NOMO-1 treated with DMSO at 0.1 percent for 48 hours (cell line): ENCODE measurements around the gene PAQR5.
"Not testable (repeated sequence)": the region's sequence is repeated elsewhere in the genome, so short reads cannot be mapped to it uniquely, and the experiment has no call there.

Experiments used
- DNase-seq: peaks from one replicate; lab custom pipeline; 2025; ENCODE audit not compliant: unreplicated experiment; lab: John Stamatoyannopoulos, UW

Gene PAQR5

DNA sequence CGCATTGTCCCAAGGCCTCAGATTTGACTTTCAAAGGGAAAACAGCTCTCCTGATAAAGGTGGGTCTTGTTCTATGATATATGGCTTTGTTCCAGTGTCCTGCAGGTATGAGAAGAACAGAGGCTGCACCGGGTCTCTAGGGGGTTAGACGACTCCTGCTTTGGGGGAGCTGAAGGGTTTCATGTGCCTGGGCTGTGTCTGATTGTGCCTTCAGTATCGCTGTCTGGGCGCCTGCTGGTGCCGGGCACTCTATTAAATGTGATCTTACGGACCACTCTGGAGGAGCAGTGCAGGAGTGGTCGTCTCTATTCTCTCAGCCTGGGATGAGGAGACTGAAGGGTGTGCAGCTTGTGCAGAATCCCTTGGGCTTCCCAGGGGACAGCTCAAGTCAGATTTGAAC, 16.0 kb downstream of the PAQR5 start:
- DNase-seq, result no peak

DNA sequence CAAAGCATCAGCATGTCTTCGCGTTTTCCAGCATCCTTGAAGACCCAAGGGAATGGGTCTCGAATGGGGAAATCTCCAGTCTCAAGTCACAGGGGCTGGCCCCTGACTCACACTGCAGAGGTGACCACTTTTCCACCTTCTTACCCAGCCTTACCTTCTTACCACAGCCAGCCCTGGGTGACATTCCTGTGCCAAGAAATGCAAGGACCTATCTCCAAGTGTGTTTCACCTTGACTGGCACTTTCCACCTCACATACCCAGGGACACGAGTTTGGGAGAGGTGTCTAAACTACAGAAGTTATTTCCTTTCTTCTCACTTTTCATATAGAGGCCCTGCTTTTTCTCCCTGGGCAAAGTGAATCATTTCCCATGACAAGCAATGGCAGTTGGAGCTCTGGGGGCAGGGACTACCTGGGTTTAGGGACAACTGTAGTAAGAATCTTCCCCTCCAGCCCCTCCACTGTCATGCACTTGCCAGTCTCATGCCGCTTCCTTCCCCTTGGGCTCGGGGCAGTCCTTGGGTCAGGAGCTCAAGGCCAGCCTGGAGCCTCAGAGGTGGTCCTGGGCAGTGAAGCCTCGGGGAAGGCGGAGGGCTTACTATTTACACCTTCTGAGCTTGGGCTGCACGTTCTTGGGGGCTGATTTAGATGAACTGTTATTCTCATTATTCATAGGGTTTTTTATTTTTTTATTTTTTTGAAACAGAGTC, 16.8 kb downstream of the PAQR5 start:
- no peak for DNase-seq

DNA sequence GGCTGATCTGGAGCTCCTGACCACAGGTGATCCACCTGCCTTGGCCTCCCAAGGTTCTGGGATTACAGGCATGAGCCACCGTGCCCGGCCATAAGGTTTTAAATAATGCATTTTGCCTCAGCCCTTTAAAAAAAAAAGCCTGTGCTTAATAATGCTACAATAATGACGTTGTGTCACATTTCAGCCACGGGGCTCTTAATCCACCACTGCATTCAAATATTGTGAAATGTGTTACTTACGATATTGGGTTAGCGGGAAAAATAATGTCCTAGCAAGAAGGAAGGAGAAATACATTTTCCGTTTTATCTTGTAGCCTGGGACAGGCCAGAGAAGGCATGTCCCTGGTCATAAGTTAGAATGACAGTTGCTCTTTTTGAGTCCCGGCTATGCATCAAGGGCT, 17.6 kb downstream of the PAQR5 start:
- peak; percentile 21 for DNase-seq

DNA sequence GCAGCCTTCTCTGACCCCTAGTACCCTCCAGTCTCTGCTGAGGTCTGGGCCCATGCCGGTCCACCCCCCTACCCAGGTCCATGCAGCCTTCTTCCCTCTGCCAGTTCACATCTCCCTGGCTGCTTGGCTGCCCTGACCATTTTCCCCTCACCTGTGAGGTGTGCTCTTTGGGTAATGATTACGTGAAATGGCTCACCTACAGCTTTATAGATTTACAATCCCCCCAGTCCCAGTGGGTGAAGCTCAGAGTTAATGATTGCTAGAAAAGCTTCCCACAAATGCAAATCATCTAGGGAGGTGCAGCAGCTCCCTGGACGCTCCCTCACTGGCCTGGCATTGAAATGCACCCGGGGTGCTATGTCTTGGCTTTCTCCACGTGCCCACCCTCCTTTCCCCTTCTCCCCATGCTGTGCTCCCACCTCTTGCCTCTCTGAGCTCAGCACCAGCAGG, 18.7 kb downstream of the PAQR5 start:
- no peak for DNase-seq

DNA sequence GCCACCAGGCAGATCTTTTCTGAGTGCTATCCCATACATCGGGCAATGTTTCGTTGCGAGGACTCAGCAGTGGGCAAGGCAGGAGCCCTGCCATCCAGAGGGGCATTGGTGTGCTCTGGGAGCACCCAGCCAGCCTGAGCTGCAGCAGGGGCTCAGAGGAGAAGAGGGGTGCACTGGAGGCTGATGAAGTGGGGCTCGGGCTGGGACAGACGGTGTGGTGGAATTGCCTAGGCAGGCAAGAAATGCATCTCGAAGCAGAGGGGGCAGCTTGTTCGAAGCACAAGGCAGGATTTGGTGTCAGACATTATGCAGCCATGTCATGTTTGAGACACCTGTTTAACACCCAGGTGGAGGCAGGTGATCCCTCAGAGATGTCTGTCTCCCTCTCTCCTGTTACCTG, 19.3 kb downstream of the PAQR5 start:
- DNase-seq, result no peak

DNA sequence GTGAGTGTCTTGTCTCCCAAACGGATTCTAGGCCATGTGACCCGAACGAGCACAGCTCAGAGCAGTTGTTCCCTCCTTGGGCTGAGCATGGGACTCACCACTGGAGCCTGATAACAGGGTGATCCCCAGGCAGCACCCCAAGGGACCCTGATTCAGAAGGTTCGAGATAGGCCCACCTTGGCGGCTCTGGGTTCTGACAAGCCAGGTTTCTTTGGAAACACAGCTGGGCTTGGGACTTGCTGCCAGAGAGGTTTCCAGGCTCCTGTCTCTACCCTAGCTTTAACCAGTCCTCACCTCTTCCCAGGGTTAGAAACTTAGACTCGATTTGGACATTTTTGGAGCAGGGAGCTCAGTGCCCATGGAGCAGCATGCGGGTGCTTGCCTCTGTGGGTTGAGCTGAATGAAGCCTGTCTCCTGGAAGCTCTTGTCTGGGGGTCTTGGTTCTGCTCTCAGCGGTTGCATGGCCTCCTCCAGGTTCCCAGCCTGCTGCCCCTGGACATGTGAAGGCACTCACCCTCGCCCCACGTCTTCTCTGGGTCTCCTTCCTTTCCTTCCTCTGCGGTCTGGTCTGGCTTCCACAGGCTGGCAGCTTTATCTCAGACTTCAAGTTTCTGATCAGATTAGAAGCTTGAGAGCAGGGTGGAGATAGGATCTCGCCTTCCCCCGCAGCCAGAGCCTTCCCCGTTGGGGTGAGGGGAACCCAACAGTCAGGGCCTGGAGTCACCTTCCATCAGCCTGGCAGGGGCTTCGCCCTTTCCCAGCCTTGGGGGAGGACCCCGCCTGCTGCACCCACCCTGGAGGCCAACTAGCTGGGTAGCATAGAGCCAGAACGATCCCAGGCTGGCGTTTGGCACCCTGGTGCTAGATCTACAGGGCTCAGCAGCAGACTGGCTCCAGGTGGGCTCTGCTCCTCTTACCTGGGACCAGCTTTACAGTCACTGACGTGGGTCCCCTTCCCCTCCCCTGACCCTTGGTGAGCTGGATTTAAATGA, 21.0 kb downstream of the PAQR5 start:
- DNase-seq, result no peak

DNA sequence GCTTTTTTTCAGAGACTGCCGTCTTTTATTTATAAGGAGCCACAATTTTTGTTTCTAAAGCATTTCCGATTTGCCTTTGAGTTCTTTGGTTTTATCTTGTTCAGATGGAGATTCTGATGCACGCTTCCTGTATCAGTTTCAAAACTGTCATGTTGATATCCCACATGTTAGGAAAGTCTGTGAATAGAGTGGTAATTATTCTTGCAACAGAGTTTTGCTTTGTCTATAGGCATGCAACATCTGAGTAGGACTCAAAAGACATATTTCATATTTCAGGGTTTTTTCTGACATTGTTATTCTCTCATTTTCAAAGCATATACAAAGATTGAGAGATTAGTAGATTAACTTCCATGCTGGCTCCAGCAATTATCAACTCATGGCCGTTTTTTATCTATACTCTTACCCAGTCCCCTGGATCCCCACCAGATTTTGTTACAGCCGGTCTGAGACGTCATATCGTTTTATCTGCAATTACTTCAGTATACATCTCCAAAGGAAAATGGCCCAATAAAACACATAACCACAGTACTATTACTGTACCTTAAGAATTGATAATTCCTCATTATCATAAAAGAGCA, 22.4 kb downstream of the PAQR5 start:
- peak; percentile 82 for DNase-seq

DNA sequence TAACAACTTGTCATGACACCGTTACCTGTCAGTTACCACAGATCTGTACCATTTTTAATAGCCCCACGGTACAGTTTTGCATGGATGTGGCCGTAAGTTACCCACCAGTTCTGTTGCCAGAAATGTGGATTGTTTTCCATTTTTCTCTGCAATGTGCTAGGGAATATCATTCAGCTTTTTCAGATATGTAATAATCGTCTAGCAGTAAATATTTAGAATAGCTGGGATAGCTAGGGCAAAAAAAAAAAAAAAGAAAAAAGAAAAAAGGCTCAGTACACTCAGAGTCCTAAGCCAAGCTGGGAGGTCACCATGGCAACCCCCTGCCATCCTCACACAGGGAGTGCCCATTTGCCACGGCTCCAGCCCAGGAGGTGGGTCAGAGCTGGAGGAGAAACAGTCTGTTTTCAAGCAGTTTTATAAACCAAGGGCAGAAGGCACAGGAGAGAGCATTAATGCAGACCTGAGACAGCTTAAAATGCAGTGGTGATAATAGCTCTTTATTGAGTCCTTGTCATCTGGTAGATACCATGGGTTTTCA, 25.2 kb downstream of the PAQR5 start:
- no peak for DNase-seq

DNA sequence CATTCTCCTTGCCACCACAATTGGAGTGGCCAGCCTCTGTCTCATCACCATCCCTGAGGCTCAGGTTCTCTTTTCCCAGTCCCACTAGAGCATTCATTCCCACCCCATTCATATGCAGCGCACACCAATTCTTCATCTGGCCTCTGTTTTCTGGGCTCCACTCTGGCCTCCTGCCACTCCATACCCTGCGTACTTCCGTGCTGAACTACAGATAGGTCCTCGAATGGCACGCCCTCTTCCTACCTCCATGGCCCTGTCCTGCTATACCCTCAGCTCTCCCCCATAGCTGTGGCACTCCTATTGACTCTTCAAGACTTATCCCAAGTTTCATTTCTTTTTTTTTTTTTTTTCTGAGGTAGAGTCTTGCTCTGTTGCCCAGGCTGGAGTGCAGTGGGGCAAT, 25.9 kb downstream of the PAQR5 start:
- no peak for DNase-seq

DNA sequence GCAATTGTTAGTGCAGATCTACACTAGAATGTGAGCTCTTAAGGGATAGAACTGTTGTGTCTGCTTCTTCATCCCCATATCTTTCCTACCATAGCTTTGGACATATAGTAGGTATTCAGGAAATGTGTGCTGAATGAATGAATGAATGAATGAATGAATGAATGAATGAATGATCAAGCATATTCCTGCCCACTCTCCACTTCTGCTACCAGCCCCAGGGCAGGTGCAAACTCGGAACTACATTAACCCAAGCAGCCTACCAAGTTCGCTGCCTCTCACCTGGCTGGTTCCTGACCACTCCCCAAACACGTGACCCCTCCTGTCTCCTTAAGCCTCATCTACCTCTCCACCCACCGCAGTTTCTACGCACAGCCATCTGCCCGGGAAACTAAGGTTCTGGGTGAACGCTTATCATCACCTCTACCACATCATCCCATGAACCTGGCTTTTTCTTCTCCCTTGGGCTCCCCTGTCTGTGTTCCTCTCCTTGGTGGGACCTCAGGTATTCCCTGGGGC, 26.8 kb downstream of the PAQR5 start:
- DNase-seq, result no peak

DNA sequence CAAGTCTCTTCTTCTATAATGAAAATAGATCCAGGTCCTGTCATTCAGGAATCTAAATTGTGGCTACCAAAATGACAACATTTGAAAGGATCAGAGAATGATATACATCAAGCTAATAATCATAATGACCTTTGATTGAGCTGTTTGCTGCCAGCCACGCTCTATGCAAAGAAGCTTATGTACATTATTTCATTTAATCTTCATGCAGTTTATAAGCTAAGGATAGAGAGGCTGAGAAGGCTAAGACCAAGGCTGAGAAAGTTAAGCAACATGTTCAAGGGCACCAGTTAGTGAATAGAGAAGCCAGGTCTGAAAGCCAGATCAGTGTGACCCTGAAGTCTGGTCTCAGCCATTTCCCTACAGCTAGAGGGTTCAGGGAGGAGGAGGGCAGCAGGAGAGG, 29.4 kb downstream of the PAQR5 start:
- DNase-seq, result no peak

DNA sequence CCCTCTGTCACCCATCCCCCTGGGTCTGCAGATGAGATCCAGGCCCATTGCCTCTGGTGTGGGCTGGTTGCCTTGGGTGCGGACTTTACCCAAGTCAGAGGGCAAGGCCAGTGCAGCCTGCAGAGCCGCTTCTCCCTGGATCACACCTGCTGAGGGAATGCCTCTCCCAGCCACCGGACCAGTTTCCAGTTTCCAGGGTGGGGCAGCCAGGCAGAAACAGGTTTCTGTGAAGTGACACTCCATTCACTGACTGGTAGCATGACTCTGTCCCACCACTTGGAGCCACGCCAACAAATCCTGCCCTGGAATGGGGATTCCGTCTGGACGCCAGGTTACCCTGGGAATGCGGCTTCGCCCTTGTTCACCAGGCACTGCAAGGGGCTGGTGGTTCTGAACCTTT, 30.0 kb downstream of the PAQR5 start:
- DNase-seq, result no peak

DNA sequence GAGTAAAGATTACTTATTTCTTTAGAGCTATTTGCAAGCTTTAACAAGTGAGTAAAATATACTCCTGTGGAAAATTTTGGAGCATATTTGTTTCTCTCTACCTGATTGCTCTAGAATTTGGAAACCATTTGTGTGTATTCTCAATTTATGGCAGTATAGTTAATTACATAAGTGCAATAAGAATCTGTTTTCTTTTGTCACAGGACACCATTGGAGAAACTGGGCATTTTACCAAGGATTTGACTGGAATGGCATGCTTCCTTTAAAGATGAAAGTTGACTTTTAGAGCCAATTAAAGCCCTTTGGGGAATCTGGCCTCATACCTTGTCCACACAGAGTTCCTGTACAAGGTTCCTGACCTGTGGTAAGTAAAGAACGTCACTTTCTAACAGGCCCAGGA, 38.4 kb downstream of the PAQR5 start:
- DNase-seq, result no peak

DNA sequence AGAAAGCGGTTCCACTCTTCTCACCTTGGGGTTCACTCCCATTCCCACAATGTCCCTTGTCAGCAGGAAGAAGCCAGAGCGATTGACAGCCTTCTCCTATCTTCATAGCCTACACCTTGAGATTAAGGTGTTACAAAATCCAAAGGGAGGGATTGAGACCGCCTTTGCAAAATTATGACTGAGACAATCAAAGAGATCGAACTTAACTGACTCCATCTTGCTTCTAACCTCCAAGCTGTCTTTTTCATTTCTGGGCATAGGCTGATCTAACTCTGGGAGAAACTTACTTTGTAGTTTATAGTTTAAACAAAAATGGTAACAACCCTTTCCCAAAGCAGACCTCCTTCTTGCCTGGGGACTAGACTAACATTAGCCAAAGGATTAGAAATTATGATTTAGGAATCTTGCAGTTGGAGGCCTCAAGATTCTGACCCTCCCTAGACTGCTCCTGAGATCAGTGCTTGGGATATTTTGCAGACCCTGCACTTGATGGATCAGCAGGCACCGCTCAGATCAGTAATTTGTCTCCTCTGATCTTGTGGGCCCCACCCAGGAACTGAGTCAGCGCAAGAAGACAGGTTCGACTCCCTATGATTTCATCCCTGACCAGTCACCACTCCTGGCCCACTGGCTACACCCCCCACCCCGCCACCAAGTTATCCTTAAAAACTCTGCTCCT, 40.0 kb downstream of the PAQR5 start:
- no peak for DNase-seq

DNA sequence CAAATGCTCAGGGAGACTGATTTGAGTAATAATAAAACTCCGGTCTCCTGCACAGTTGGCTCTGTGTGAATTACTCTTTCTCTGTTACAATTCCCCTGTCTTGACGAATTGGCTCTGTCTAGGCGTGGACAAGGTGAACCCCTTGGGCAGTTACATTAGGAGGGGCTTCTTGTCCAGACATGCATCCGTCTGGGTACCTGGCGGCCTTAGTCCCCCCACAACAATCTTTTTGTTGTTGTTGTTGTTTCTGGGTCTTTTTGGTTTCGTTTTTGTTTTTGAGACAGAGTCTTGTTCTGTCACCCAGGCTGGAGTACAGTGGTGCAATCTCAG, 40.5 kb downstream of the PAQR5 start:
- not testable (repeated sequence) for DNase-seq

DNA sequence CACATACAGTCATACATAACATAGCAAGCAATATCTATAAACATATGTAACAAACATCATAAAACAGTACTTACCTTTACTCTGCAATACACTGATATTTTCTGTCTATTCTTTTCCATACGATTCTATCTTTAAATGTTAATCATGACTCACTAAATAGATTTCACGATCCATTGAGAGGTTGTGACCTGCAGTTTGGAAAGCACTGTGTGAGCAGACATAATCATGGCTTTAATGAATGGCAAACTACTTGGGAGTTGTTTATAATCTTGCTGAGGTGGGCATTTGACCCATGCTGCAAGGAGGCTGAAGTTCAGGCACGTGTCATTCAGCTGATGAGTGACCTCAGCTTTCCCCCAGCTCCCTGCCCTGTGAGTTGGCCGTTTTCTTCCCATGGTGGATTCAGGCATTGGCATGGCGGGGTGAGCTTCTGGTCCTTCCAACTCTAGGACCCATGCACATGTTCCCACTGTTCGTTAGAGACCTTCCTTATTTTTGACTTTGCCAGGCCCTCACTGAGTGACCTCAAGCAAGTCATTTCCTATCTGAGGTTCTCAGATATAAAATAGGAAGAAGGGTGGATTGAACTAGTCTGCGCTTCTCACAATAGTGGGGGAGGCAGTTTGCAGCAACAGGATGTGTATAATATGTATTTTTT, 41.7 kb downstream of the PAQR5 start:
- peak; percentile 47 for DNase-seq

DNA sequence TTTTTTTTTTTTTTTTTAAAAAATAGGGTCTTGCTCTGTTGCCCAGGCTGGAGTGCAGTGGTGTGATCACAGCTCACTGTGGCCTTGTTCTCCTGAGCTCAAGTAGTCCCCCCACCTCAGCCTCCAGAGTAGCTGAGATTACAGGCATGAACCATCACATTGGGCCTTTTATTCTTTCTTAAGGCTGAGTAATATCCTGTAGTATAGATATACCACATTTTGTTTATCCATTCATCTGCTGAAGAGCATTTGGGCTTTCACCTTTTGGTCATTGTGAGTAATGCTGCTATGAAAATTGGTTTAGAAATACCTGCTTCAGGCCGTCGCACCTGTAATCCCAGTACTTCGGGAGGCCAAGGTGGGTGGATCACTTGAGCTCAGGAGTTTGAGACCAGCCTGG, 42.6 kb downstream of the PAQR5 start:
- DNase-seq, result no peak

DNA sequence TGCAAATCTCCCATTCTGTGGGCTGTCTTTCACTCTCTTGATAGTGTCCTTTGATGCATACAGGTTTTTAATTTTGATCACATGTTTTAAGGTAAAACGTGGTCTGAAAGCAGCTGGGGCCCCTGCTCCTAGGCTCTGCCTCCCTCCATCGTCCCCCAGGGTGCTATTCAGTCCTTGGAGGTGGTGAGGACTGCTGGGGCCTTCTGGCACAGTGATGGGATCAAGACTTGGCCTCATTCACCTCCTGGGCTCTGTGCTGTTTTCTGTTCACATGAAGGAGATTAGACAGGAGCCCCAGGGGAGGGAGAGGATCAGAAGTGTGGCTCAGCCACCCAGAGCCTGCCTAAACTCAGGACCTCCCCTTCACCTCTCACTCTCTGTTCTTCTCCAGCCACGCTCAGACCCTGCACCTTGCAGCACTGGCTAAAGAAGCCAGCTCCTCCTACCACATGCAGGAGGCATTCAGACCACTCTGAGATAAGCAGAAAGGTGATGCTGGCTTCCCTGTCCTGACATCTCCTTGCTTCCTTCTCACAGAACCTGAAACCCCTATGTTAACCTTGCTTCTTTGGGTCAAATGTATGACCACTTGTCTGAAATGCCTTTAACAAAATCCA, 43.9 kb downstream of the PAQR5 start:
- DNase-seq, result no peak

DNA sequence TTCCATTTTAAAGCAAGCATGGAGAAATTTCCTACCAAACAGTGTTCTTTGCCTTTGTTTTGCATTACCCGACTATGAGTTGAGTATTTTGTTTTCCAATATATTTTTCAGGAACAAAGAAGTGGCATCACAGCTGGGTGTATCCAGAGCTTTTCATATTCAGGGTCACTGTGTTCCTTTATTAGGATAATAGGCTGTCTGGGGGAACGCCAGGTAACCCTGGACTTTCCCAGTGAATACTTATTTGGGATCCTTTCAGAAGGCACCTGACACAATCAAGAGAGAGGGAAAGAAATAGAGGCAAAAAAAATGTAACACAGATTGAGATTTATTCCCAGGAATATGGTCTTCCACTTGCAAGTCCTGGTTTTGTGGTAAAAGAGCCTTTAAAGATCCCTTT, 44.4 kb downstream of the PAQR5 start:
- DNase-seq, result no peak

DNA sequence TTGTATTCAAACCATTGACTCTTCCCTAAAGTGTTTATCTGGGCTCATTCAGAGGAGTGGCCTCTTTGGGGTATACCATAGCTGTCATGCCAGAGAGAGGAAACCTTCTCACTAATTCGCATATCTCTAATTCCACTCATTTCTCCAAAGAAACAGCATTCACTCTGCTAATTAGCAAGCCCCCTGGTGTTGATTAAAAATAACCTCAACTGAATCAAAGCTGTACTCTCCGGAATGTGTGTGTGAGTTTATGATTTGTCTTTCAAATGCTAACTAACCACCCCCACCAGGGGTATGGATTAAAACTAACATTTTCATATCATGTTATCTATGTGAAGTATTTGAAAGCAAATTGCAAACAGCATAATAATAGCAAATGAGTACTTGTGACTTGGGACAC, 45.5 kb downstream of the PAQR5 start:
- no peak for DNase-seq
